Kidney (tissue), 14 donors: Measurements from ENCODE around the gene SORCS2. TPM values are rescaled to one million over a fixed set of nuclear protein-coding genes. Genes with fewer than 3 reads are reported as not detected.

ENCODE experiments used
- DNase-seq, 5 donors: peaks; one replicate each; pipeline ENCODE4 v3.0.0-alpha.2; 2013 to 2020
- FAIRE-seq: peaks from 2 replicates; lab custom pipeline; 2012; peaks lifted over from hg19 to GRCh38; lab: Jason Lieb, UNC
- H3K27ac ChIP-seq, 2 donors: one replicate each; pipeline ENCODE4 v1.7.0; 2013; ENCODE audit warnings: low read depth in 2 of 2, low read length in 2 of 2, inconsistent platforms in 1 of 2
- H3K27me3 ChIP-seq: one replicate; pipeline ENCODE4 v1.7.1; 2013; ENCODE audit warnings: low read length, inconsistent platforms; ENCODE audit not compliant: control insufficient read depth, insufficient read depth
- H3K36me3 ChIP-seq, 3 donors: one replicate each; pipeline versions ENCODE4 v1.7.0 to v1.7.1; 2013; ENCODE audit warnings: low read length in 3 of 3, control low read depth in 1 of 3, inconsistent platforms in 1 of 3; ENCODE audit not compliant: insufficient read depth in 3 of 3, control insufficient read depth in 2 of 3
- H3K4me1 ChIP-seq, 3 donors: one replicate each; pipeline versions ENCODE4 v1.7.0 to v1.7.1; 2013; ENCODE audit warnings: low read length in 3 of 3, inconsistent platforms in 1 of 3, low read depth in 1 of 3; ENCODE audit not compliant: control insufficient read depth in 2 of 3, insufficient read depth in 2 of 3
- H3K4me3 ChIP-seq, 3 donors: one replicate each; pipeline versions ENCODE4 v1.7.0 to v1.8.1; 2013; ENCODE audit warnings: low read length in 3 of 3, control low read depth in 1 of 3, inconsistent platforms in 1 of 3
- H3K9ac ChIP-seq, 3 donors: one replicate each; pipeline versions ENCODE4 v1.7.0 to v1.7.1; 2013; ENCODE audit warnings: low read length in 3 of 3, control low read depth in 1 of 3, inconsistent platforms in 1 of 3
- H3K9me3 ChIP-seq, 3 donors: one replicate each; pipeline versions ENCODE4 v1.7.0 to v1.7.1; 2013; ENCODE audit warnings: low read length in 3 of 3, control low read depth in 1 of 3, inconsistent platforms in 1 of 3; ENCODE audit not compliant: control insufficient read depth in 2 of 3, insufficient read depth in 1 of 3
- intact Hi-C: fragments of 100-400 bp; cut with DNase I; formaldehyde crosslinking; loops from one replicate; pipeline ENCODE4 v1.11.1; 2022
- polyA plus RNA-seq: library from polyadenylated mRNA; stranded (reverse); fragments of 350-450 nt; fragmentation: Illumina TruSeq; extraction: RNeasy Lipid Tissue Mini Kit (QIAGEN cat#74804); gene quantifications from one replicate; pipeline ENCODE4 v1.2.3, GENCODE V29; 2014; ENCODE audit warnings: low read depth, low replicate concordance; ENCODE audit not compliant: insufficient read depth
- total RNA-seq: library from RNA; stranded (reverse); fragmentation: NEBNext Ultra II Directional; extraction: Animal tissue kit (Norgen Biotek cat#: 25700); gene quantifications from one replicate; pipeline ENCODE4 v1.2.1, GENCODE V29; 2021
- TF ChIP-seq, protein P1 (sequence below): IDR thresholded peaks from 3 replicates; pipeline ENCODE4 v1.5.1; 2012; ENCODE audit warnings: mild to moderate bottlenecking, moderate library complexity, borderline replicate concordance; ENCODE audit not compliant: insufficient read depth; ENCODE audit errors: extremely low read depth
- donor health status: control.
- donor health status: control.
- donor health status: control.
- donor health status: control.
- donor health status: control.
- donor health status: DM: yes; HTN: yes; CAD: no.
- donor health status: Normal renal cell carcinoma (clear cell type).

SORCS2 gene
- total and polyA plus RNA-seq, 2 donors from 2014 or later = 6.1 to 9.1 TPM

DNA sequence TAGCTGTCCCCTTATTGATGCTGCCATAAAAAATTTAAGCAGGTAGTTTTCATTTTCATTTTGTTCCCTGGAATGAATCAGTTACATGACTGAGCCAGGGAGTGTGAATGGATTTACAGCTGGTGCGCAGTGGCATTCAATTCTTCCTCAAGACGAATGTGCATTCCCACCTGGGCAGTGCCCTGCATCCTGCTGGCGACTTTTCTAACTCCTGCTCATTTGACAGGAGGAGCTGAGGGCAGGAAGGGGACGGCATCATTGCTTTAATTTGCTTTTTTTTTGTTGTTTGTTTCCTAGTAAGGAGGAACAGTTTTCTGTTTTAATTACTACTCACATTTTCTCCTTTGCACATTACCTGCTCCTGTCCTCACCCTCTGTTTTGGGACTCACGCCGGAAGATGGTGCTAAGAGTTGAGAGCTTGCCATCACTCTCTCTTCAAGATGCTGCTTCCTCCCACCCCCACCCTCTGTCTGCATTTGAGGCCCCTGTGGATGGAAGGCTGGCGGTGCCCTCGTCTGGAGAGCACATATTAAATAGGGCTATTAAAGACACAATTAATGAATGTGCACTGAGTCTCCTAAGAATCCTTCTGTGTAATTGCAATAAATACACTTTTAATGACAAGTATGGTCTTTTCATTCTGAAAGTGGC, 206.6 kb downstream of the SORCS2 start:
- intact Hi-C loops = no loop called here
- no peak overlapping the region for H3K27ac ChIP-seq
- H3K4me1 ChIP-seq = no peaks in the 10 kb centered on the region
- DNase-seq (peak in 2 of 5 donors; percentile 7 to 12), FAIRE-seq (no peak)
- H3K36me3 ChIP-seq = no peaks in the 10 kb centered on the region
- no peaks in the 10 kb centered on the region for H3K27me3 ChIP-seq
- no peak overlapping the region for H3K4me3 ChIP-seq
- H3K9me3 ChIP-seq = no peaks in the 10 kb centered on the region
- H3K9ac ChIP-seq = no peak overlapping the region
- TF ChIP-seq, protein P1, sequence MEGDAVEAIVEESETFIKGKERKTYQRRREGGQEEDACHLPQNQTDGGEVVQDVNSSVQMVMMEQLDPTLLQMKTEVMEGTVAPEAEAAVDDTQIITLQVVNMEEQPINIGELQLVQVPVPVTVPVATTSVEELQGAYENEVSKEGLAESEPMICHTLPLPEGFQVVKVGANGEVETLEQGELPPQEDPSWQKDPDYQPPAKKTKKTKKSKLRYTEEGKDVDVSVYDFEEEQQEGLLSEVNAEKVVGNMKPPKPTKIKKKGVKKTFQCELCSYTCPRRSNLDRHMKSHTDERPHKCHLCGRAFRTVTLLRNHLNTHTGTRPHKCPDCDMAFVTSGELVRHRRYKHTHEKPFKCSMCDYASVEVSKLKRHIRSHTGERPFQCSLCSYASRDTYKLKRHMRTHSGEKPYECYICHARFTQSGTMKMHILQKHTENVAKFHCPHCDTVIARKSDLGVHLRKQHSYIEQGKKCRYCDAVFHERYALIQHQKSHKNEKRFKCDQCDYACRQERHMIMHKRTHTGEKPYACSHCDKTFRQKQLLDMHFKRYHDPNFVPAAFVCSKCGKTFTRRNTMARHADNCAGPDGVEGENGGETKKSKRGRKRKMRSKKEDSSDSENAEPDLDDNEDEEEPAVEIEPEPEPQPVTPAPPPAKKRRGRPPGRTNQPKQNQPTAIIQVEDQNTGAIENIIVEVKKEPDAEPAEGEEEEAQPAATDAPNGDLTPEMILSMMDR = no peak

DNA sequence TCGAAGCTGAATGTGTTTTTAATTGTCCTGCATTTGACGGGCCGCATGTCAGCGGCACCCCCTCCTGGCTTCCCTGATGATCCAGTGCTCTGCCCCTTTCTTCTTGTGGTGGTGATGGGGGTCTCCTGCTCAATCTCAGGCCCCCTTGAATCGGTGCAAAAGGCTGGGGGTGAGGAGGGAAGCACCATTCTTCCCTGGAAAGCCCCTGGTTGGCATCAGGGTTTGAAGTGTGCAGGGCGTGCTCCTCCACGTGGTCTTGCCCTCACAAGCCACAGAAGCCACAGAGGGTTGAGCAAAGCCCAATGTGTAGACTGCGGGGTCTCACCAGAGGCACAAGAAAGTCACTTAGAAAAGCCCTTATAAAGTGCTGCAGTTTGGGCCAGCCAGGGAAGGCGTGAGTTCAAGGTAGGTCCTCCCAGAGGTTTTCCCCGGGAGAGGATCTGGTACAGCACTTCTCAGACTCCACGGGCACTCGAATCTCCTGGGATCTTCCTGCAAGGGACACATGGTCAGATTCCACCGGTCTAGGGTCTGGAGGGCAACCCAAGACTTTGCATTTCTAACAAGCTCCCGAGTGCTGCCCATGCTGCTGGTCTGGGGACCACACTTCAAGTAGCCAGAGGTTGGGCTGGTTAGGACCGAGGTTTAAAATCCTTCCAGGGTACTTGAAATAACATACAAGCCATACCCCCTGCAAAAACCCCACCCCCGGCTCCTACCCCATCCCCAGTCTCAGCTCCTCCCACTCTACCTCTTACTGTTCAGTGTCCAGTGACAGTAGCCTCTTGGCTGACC, 207.3 kb downstream of the SORCS2 start:
- Histone ChIP-seq H3K4me3 (no peak overlapping the region), H3K9ac (no peak overlapping the region), H3K4me1 (no peaks in the 10 kb centered on the region), H3K27ac (no peak overlapping the region), H3K9me3 (peaks cover 0 to 3% (median 0%) of the 10 kb centered on the region in 3 donors), H3K27me3 (no peaks in the 10 kb centered on the region), H3K36me3 (no peaks in the 10 kb centered on the region)
- FAIRE-seq (no peak), DNase-seq (peak in 2 of 5 donors; percentile 25 to 28)
- TF ChIP-seq, protein P1 = no peak
- intact Hi-C loops = no loop called here

DNA sequence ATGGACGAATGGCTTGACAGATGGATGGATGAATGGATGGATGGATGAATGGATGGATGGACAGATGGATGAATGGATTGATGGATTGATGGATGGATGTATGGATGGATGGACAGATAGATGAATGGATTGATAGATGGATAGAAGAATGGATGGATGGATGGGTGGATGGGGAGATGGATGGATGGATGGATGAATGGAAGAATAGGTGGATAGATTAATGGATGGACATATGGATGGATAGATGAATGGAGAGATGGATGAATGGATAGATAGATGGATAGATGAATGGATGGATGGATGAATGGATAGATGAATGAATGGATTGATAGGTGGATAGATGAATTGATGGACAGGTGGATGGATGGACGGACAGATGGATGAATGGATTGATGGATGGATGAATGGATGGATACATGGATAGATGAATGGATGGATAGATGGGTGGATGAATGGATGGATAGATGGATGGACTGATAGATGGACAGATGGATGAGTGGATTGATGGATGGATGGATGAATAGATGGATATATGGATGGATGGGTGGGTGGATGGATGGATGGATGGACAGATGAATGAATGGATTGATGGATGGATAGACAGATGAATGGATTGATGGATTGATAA, 208.4 kb downstream of the SORCS2 start:
- no peak overlapping the region for H3K27ac ChIP-seq
- intact Hi-C loops = no loop called here
- H3K9ac ChIP-seq = no peak overlapping the region
- H3K27me3 ChIP-seq = no peaks in the 10 kb centered on the region
- H3K9me3 ChIP-seq = peaks cover 0 to 6% (median 0%) of the 10 kb centered on the region in 3 donors
- DNase-seq (no peak), FAIRE-seq (no peak)
- H3K4me3 ChIP-seq = no peak overlapping the region
- TF ChIP-seq, protein P1 = no peak
- no peaks in the 10 kb centered on the region for H3K36me3 ChIP-seq
- no peaks in the 10 kb centered on the region for H3K4me1 ChIP-seq
